ENCODE results near the gene ARID4B.

The ARID4B gene

GRCh38 chr1:235253219-235253962 lies 74.6 kb downstream of the ARID4B start:
- Histone ChIP-seq H3F3A (ENCODE audit: low read depth) (no peaks in the 10 kb centered on the region), H3K27me3 (ENCODE audit: insufficient read depth, low read length, poor library complexity, severe bottlenecking) (no peaks in the 10 kb centered on the region), H3K79me2 (ENCODE audit: insufficient read depth, low read length) (peaks cover 45% of the 10 kb centered on the region), H3K4me1 (ENCODE audit: insufficient read depth, low read length, poor library complexity, severe bottlenecking) (peaks cover under 1% of the 10 kb centered on the region), H3K9ac (ENCODE audit: low read depth, low read length, poor library complexity, severe bottlenecking) (no peak overlapping the region), H3K36me3 (ENCODE audit: insufficient read depth, low read length) (peaks cover 47% of the 10 kb centered on the region; the same call in 1 of the 2 replicates), H3K9me3 (ENCODE audit: insufficient read depth, low read depth, low read length) (no peaks in the 10 kb centered on the region), H3K4me3 (ENCODE audit: low read length, poor library complexity, severe bottlenecking) (no peak overlapping the region), H3K9me2 (replicated peaks; ENCODE audit: low read depth, low read length) (no peaks in the 10 kb centered on the region), H2AFZ (ENCODE audit: low read length) (no peak overlapping the region), H4K20me1 (ENCODE audit: insufficient read depth, low read length, poor library complexity, severe bottlenecking) (peaks cover 33% of the 10 kb centered on the region), H3K4me2 (ENCODE audit: low read depth, low read length, poor library complexity, severe bottlenecking) (no peak overlapping the region)
- TF ChIP-seq EZH2phosphoT487 (IDR thresholded peaks at IDR 0.05; ENCODE audit: borderline replicate concordance) (no peak), CTCF (conservative IDR thresholded peaks at IDR 0.05; ENCODE audit: low read length) (peak; percentile 96)

- H3K9me3 ChIP-seq (ENCODE audit: insufficient read depth, low read depth, low read length), result no peaks in the 10 kb centered on the region
- no peak overlapping the region for H2AFZ ChIP-seq (ENCODE audit: low read length)
- peaks cover 50% of the 10 kb centered on the region; the same call in 1 of the 2 replicates for H3K36me3 ChIP-seq (ENCODE audit: insufficient read depth, low read length)
- peaks cover 23% of the 10 kb centered on the region for H4K20me1 ChIP-seq (ENCODE audit: insufficient read depth, low read length, poor library complexity, severe bottlenecking)
- no peak overlapping the region for H3K4me2 ChIP-seq (ENCODE audit: low read depth, low read length, poor library complexity, severe bottlenecking)
- H3K4me1 ChIP-seq (ENCODE audit: insufficient read depth, low read length, poor library complexity, severe bottlenecking), result peaks cover 7% of the 10 kb centered on the region
- no peak overlapping the region for H3K4me3 ChIP-seq (ENCODE audit: low read length, poor library complexity, severe bottlenecking)
- TF ChIP-seq CTCF (conservative IDR thresholded peaks at IDR 0.05; ENCODE audit: low read length) (no peak), EZH2phosphoT487 (IDR thresholded peaks at IDR 0.05; ENCODE audit: borderline replicate concordance) (no peak)
- H3K27me3 ChIP-seq (ENCODE audit: insufficient read depth, low read length, poor library complexity, severe bottlenecking), result no peaks in the 10 kb centered on the region
- no peak overlapping the region for H3K9ac ChIP-seq (ENCODE audit: low read depth, low read length, poor library complexity, severe bottlenecking)
- H3K79me2 ChIP-seq (ENCODE audit: insufficient read depth, low read length), result peaks cover 21% of the 10 kb centered on the region
- no peaks in the 10 kb centered on the region for H3F3A ChIP-seq (ENCODE audit: low read depth)
- no peaks in the 10 kb centered on the region for H3K9me2 ChIP-seq (replicated peaks; ENCODE audit: low read depth, low read length)
Observed at GRCh38 chr1:235250430-235250829, 77.5 kb downstream of the ARID4B start.

GRCh38 chr1:235246022-235246948 lies 81.7 kb downstream of the ARID4B start:
- peaks cover 18% of the 10 kb centered on the region for H4K20me1 ChIP-seq (ENCODE audit: insufficient read depth, low read length, poor library complexity, severe bottlenecking)
- peaks cover 6% of the 10 kb centered on the region; the same call in 1 of the 2 replicates for H3K79me2 ChIP-seq (ENCODE audit: insufficient read depth, low read length)
- no peak overlapping the region for H3K4me2 ChIP-seq (ENCODE audit: low read depth, low read length, poor library complexity, severe bottlenecking)

More at GRCh38 chr1:235246022-235246948, 81.7 kb downstream of the ARID4B start:
- H3K9me2 ChIP-seq (replicated peaks; ENCODE audit: low read depth, low read length), result no peaks in the 10 kb centered on the region
- no peak overlapping the region for H3K4me3 ChIP-seq (ENCODE audit: low read length, poor library complexity, severe bottlenecking)
- no peak for TF ChIP-seq CTCF (conservative IDR thresholded peaks at IDR 0.05; ENCODE audit: low read length)
- no peak for TF ChIP-seq EZH2phosphoT487 (IDR thresholded peaks at IDR 0.05; ENCODE audit: borderline replicate concordance)
- 0 out of 2 replicates have a peak, but pooled peaks cover 6% of the 10 kb centered on the region for H3F3A ChIP-seq (ENCODE audit: low read depth)
- no peaks in the 10 kb centered on the region for H3K27me3 ChIP-seq (ENCODE audit: insufficient read depth, low read length, poor library complexity, severe bottlenecking)
- no peak overlapping the region for H2AFZ ChIP-seq (ENCODE audit: low read length)
- peaks cover 17% of the 10 kb centered on the region for H3K4me1 ChIP-seq (ENCODE audit: insufficient read depth, low read length, poor library complexity, severe bottlenecking)
- H3K9me3 ChIP-seq (ENCODE audit: insufficient read depth, low read depth, low read length), result no peaks in the 10 kb centered on the region
- H3K9ac ChIP-seq (ENCODE audit: low read depth, low read length, poor library complexity, severe bottlenecking), result no peak overlapping the region
- H3K36me3 ChIP-seq (ENCODE audit: insufficient read depth, low read length), result peaks cover 54% of the 10 kb centered on the region

Measured in Loucy (cell line).